ENCODE data around the gene PAF1. TPM values are rescaled to one million over a fixed set of nuclear protein-coding genes. Genes with fewer than 3 reads are reported as not detected.

PAF1 gene
- total RNA-seq, 1 experiment from 2014 or later, result 38.0 TPM

DNA sequence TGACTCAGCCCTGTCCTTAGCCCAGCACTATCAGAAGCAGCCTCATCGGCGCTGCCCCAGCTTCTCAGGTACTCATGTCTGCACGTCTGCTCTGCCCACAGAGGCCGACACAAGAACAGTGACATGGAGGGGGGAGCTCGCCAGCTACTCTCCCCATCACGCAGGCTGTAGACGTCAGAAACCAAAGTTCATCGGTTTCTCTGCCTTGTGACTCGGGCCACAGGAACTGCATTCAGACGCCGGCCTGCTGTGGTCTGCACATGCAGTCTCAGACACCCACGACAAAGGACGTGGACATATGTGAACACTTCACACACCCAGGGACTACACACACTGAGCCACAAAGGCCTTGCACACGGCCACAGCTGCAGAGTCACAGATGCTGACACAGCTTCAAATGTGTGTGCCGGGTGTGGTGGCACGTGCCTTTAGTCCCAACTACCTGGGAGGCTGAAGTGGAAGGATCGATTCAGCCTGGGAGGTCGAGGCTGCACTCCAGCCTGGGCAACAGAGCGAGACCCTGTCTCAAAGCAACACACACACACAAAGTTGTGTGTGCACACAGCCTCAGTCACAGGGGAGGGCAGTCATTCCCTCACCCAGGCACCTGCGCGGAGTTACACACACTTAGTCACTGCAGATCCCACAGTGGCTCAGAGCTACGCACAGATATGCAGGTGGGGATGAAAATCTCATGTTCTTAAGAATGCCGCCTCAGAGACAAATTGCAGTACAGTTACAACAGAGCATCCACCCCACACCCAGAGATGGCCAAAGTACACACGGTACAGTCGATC lies 10.8 kb upstream of the PAF1 start:
- Mint-ChIP-seq H3K9me3 (no peaks in the 10 kb centered on the region; a peak in 1 of 5 replicates), H3K27ac (peak overlapping the region; percentile 80 to 100 (median 87)), H3K27me3 (ENCODE audit: low read depth) (no peaks in the 10 kb centered on the region; the same call in 1 of the 2 replicates), H3K36me3 (ENCODE audit: insufficient read depth in 1 of 3, low read depth in 3 of 3) (peaks cover 0 to 10% (median 6%) of the 10 kb centered on the region in 3 experiments; a peak in 6 of 7 replicates), H3K4me3 (peak overlapping the region; percentile 87 to 95), H3K4me1 (peaks cover 32 to 44% of the 10 kb centered on the region in 2 experiments)
- no peak overlapping the region for H2BK120ac ChIP-seq (ENCODE audit: low read depth, low read length, poor library complexity, severe bottlenecking)
- H3K23me2 ChIP-seq (ENCODE audit: insufficient read length, low read depth, low read length, poor library complexity, severe bottlenecking), result peaks cover 15% of the 10 kb centered on the region
- H4K91ac ChIP-seq (ENCODE audit: insufficient read length, low read depth, low read length), result peak overlapping the region; percentile 10
- H4K20me1 ChIP-seq (ENCODE audit: control insufficient read depth, insufficient read depth, insufficient read length), result no peaks in the 10 kb centered on the region
- peak overlapping the region; percentile 43 for H4K5ac ChIP-seq (ENCODE audit: insufficient read length, low read depth, low read length)
- peak overlapping the region; percentile 94 for H3K14ac ChIP-seq (ENCODE audit: insufficient read depth, low read length)
- H3K9ac ChIP-seq (ENCODE audit: extremely low read depth, insufficient read length, low read length), result peak overlapping the region; percentile 33
- H3K9me3 ChIP-seq (ENCODE audit: control insufficient read depth, low read depth, low read length), result no peaks in the 10 kb centered on the region
- H2BK12ac ChIP-seq (ENCODE audit: insufficient read length, low read depth, low read length), result peak overlapping the region; percentile 7
- DNase-seq, result no peak
- peak overlapping the region; percentile 74 for H3K18ac ChIP-seq (ENCODE audit: insufficient read length, low read depth, low read length)
- no peak overlapping the region for H2AFZ ChIP-seq (ENCODE audit: low read length)
- no peak overlapping the region for H3K4ac ChIP-seq (ENCODE audit: low read depth, low read length)
- no peaks in the 10 kb centered on the region for H3K79me1 ChIP-seq (ENCODE audit: insufficient read depth, low read depth, low read length, poor library complexity, severe bottlenecking)
- peak overlapping the region; percentile 60 for H3K4me2 ChIP-seq (ENCODE audit: insufficient read depth, insufficient read length, low read length)
- H2AK5ac ChIP-seq (ENCODE audit: insufficient read length, low read length), result no peak overlapping the region
- H2BK20ac ChIP-seq (ENCODE audit: low read depth, low read length, poor library complexity, severe bottlenecking), result no peak overlapping the region
- H2BK5ac ChIP-seq (ENCODE audit: insufficient read length, low read length), result no peak overlapping the region
- peak overlapping the region; percentile 42 for H3K27ac ChIP-seq (ENCODE audit: insufficient read length, low read depth, low read length)
- H3K4me1 ChIP-seq (ENCODE audit: insufficient read depth, low read length), result peaks cover 6% of the 10 kb centered on the region; the same call in 1 of the 2 replicates
- H2BK15ac ChIP-seq (ENCODE audit: low read depth, low read length), result no peak overlapping the region
- no peak overlapping the region for H3T11ph ChIP-seq (ENCODE audit: low read length)
- TF ChIP-seq, protein P1, sequence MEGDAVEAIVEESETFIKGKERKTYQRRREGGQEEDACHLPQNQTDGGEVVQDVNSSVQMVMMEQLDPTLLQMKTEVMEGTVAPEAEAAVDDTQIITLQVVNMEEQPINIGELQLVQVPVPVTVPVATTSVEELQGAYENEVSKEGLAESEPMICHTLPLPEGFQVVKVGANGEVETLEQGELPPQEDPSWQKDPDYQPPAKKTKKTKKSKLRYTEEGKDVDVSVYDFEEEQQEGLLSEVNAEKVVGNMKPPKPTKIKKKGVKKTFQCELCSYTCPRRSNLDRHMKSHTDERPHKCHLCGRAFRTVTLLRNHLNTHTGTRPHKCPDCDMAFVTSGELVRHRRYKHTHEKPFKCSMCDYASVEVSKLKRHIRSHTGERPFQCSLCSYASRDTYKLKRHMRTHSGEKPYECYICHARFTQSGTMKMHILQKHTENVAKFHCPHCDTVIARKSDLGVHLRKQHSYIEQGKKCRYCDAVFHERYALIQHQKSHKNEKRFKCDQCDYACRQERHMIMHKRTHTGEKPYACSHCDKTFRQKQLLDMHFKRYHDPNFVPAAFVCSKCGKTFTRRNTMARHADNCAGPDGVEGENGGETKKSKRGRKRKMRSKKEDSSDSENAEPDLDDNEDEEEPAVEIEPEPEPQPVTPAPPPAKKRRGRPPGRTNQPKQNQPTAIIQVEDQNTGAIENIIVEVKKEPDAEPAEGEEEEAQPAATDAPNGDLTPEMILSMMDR (conservative IDR thresholded peaks at IDR 0.05), result no peak
- H3K79me2 ChIP-seq (ENCODE audit: insufficient read depth, low read length), result no peaks in the 10 kb centered on the region
- no peak overlapping the region for H4K8ac ChIP-seq (replicated peaks; ENCODE audit: insufficient read length, low read depth, low read length)
- H3K27me3 ChIP-seq (ENCODE audit: insufficient read depth, low read length), result no peaks in the 10 kb centered on the region
- no peak overlapping the region for H3K56ac ChIP-seq (ENCODE audit: insufficient read length, low read depth, low read length)
- WGBS (ENCODE audit: extremely low coverage, insufficient read length, low lambda C conversion rate), result no CpG with 5 or more reads among the region's 25 CpGs
- H3K23ac ChIP-seq (ENCODE audit: insufficient read length, low read depth, low read length), result no peak overlapping the region
